Neural crest cell (in vitro differentiated cells): Measurements from ENCODE around the gene CDH13. TPM values are rescaled to one million over a fixed set of nuclear protein-coding genes. Genes with fewer than 3 reads are reported as not detected.

ENCODE experiments used
- DNase-seq: peaks from one replicate; pipeline ENCODE4 v3.0.0; 2021; ENCODE audit warnings: low read depth, mixed read lengths, low spot score
- H3K27ac Mint-ChIP-seq: one replicate; pipeline ENCODE4 v1.8.0; 2021; ENCODE audit warnings: mild to moderate bottlenecking, mixed read lengths; ENCODE audit not compliant: unreplicated experiment
- H3K27me3 Mint-ChIP-seq: 2 replicates; pipeline ENCODE4 v1.8.0; 2021; ENCODE audit warnings: low read depth, mild to moderate bottlenecking, mixed read lengths
- H3K36me3 Mint-ChIP-seq: 2 replicates; pipeline ENCODE4 v1.8.0; 2021; ENCODE audit warnings: low read depth, mild to moderate bottlenecking, mixed read lengths
- H3K4me1 Mint-ChIP-seq: 2 replicates; pipeline ENCODE4 v1.8.0; 2021; ENCODE audit warnings: mixed read lengths
- H3K4me3 Mint-ChIP-seq: one replicate; pipeline ENCODE4 v1.8.0; 2021; ENCODE audit warnings: mild to moderate bottlenecking, mixed read lengths
- H3K9me3 Mint-ChIP-seq: 2 replicates; pipeline ENCODE4 v1.8.0; 2021; ENCODE audit warnings: mixed read lengths
- total RNA-seq: library from RNA; stranded (reverse); gene quantifications from 2 replicates; pipeline ENCODE4 v1.2.1, GENCODE V29; 2021
- TF ChIP-seq, protein P1 (sequence below): fragments of 200-600 bp; sonication (generic); conservative IDR thresholded peaks from 2 replicates; pipeline ENCODE4 v1.5.0; 2021; ENCODE audit warnings: antibody characterized with exemption, mild to moderate bottlenecking

The CDH13 gene
- total RNA-seq, 1 donor from 2014 or later = 1.1 TPM

DNA sequence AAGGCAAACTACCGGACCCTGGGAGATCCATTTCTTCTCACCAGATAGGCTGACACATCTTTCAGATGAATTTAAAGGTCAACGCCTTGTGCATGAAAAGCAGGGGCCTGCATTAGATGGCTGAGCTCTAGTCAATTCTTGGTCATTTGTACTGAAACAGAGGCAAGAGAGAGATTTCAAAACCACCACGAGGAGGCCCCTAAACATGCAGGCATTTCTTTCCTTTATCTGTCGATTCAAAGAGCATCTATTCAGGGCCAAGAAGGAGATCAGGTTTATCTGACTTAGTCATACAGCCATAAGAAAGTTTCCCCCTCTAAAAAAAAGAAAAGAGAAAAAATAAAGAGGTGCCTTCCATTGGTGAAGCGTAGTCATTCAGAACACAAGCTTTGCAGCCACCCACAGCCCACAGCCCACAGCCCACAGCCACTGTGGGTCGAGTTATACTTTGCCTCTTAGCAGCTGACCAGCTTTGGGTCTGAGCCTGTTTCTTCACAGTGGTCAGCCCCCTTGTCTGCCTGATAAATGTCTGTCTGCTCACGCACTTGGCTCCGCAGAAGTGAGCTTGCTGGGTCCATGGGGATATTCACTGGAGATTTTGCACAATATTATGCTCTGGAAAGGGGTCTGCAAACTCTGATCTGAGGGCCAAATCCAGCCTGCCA, 207.5 kb downstream of the CDH13 start:
- Mint-ChIP-seq H3K4me3 (no peak overlapping the region), H3K27me3 (no peaks in the 10 kb centered on the region), H3K9me3 (no peaks in the 10 kb centered on the region), H3K4me1 (peaks cover 5% of the 10 kb centered on the region), H3K36me3 (no peaks in the 10 kb centered on the region), H3K27ac (peak overlapping the region; percentile 15)
- TF ChIP-seq, protein P1, sequence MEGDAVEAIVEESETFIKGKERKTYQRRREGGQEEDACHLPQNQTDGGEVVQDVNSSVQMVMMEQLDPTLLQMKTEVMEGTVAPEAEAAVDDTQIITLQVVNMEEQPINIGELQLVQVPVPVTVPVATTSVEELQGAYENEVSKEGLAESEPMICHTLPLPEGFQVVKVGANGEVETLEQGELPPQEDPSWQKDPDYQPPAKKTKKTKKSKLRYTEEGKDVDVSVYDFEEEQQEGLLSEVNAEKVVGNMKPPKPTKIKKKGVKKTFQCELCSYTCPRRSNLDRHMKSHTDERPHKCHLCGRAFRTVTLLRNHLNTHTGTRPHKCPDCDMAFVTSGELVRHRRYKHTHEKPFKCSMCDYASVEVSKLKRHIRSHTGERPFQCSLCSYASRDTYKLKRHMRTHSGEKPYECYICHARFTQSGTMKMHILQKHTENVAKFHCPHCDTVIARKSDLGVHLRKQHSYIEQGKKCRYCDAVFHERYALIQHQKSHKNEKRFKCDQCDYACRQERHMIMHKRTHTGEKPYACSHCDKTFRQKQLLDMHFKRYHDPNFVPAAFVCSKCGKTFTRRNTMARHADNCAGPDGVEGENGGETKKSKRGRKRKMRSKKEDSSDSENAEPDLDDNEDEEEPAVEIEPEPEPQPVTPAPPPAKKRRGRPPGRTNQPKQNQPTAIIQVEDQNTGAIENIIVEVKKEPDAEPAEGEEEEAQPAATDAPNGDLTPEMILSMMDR = no peak
- no peak for DNase-seq

DNA sequence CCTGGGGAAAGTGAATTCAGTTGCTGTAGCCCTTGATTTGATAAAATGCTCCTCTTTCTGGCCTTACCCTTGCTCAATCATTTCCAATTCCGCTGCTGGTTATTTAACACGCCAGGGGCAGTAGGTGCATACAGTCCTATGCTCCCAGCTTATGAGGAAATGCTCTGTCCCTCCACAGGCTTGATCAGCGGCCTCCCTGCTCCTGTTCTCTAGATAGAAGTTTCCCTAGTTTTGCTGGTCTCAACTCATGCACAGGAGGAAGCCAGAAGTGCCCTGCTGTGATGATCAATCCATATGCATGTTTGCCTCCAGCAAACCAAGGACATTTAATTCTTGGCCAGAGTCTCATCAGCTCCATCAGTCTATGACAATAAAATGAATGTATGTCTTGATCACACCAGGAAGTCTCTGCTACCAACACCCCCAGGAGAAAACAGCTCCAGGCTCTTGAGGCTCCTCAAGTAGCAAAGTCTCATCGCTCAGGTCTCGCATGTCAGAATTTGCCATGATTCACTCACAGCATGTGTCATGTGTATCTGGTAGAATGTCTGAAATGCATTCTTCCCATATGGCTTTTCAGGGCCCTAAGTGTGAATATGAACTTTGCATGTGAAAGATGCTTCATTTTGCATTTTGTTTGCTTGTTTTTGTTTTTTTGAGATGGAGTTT, 208.9 kb downstream of the CDH13 start:
- Mint-ChIP-seq H3K4me3 (no peak overlapping the region), H3K36me3 (peaks cover 2% of the 10 kb centered on the region), H3K4me1 (peaks cover 4% of the 10 kb centered on the region), H3K9me3 (peaks cover 2% of the 10 kb centered on the region), H3K27ac (no peak overlapping the region), H3K27me3 (no peaks in the 10 kb centered on the region)
- no peak for DNase-seq
- TF ChIP-seq, protein P1 = no peak

DNA sequence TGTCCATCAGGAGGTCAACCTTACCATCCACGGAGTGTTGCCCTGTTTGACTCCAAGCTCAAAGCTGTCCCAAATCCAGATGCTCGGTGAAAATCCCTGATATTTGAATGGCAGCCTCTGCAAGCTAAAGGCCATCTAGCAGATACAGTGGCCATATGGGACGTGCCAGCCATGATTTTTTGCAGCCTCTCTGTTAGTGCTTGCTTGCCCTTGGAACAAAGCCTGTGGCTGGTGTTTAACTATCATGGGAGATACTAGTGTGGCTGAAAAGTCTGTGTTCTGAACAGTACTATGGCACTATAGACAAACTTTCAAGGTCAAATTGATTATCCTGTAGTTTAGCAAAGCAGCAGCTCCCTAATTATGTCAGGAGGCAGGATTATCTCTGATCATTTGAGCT, 214.3 kb downstream of the CDH13 start:
- TF ChIP-seq, protein P1 = no peak
- Mint-ChIP-seq H3K9me3 (peaks cover 9% of the 10 kb centered on the region), H3K27me3 (no peaks in the 10 kb centered on the region), H3K4me3 (no peak overlapping the region), H3K36me3 (peaks cover 2% of the 10 kb centered on the region), H3K4me1 (no peaks in the 10 kb centered on the region), H3K27ac (no peak overlapping the region)
- no peak for DNase-seq

DNA sequence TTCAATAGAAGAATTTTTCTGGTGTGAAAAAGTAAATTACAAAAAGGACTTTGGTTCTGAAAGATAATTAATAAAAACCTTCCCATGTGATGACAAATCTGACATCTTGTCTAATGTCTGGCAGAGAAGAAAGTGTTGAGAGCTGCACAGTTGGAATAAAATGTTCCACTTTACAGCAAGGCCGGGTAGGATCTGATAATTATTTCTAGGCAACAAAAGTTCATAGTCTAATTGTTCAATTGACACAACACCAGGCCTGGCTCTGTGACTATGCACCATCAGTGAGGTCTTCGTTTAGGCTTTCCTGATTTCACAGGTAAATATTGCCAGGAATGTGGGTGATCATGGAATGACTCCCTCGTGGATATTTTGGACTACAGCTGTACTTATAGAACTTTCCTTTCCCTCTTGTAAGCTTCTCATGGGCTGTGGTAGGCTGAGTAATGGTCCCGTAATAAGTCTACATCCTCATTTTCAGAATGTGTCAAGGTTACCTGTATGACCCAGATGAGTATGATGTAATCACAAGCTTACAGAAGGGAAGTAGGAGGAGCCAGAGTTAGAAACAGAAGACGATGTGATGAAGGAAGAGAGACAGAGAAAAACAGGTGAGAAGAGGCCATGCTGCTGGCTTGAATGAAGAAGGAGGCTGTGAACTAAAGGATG, 217.0 kb downstream of the CDH13 start:
- H3K4me3 Mint-ChIP-seq = no peak overlapping the region
- DNase-seq = no peak
- H3K4me1 Mint-ChIP-seq = no peaks in the 10 kb centered on the region
- peaks cover 2% of the 10 kb centered on the region for H3K36me3 Mint-ChIP-seq
- no peak overlapping the region for H3K27ac Mint-ChIP-seq
- peaks cover 9% of the 10 kb centered on the region for H3K9me3 Mint-ChIP-seq
- TF ChIP-seq, protein P1 = no peak
- no peaks in the 10 kb centered on the region for H3K27me3 Mint-ChIP-seq

DNA sequence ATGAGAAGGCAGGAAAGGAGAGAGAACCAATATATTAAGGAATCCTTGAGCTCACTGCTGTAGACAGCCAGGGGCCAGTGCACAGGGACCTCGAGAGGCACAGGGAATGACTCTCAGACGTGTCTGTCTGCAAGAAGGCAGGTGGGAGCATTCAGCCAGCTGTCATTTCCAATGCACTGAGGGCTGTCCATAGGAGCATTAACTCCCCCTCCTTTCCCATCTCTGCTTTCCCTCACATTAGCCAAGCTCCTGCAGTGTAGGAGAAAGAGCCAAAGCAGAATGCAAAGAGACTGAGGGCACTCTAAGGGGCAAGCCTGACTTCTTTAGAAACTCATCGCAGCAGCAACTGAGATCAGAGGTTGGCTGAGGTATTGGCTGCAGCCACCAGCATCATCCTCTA, 218.3 kb downstream of the CDH13 start:
- H3K36me3 Mint-ChIP-seq = peaks cover under 1% of the 10 kb centered on the region
- H3K9me3 Mint-ChIP-seq = peaks cover 7% of the 10 kb centered on the region
- no peak for DNase-seq
- TF ChIP-seq, protein P1 = no peak
- H3K4me1 Mint-ChIP-seq = no peaks in the 10 kb centered on the region
- no peak overlapping the region for H3K27ac Mint-ChIP-seq
- no peak overlapping the region for H3K4me3 Mint-ChIP-seq
- no peaks in the 10 kb centered on the region for H3K27me3 Mint-ChIP-seq
